Nephron (organoid): ENCODE results near the gene PPP4R2.
"Not testable (repeated sequence)": the region's sequence is repeated elsewhere in the genome, so short reads cannot be mapped to it uniquely, and the experiment has no call there.

Experiments used
- H3K27ac Mint-ChIP-seq, 3 experiments: 2 replicates each; pipeline ENCODE4 v1.8.0; 2020; ENCODE audit warnings: mixed read lengths in 3 of 3, mild to moderate bottlenecking in 2 of 3, moderate library complexity in 1 of 3
- H3K27me3 Mint-ChIP-seq: 2 replicates; pipeline ENCODE4 v1.8.0; 2021; ENCODE audit warnings: low read depth, mild to moderate bottlenecking, moderate library complexity, mixed read lengths
- H3K36me3 Mint-ChIP-seq: 2 replicates; pipeline ENCODE4 v1.8.0; 2020; ENCODE audit warnings: low read depth, mixed read lengths
- H3K4me1 Mint-ChIP-seq: 2 replicates; pipeline ENCODE4 v1.8.0; 2020; ENCODE audit warnings: mixed read lengths
- H3K4me3 Mint-ChIP-seq, 3 experiments: 2 replicates each; pipeline ENCODE4 v1.8.0; 2020; ENCODE audit warnings: mild to moderate bottlenecking in 3 of 3, mixed read lengths in 3 of 3, moderate library complexity in 2 of 3
- H3K9me3 Mint-ChIP-seq: 2 replicates; pipeline ENCODE4 v1.8.0; 2020; ENCODE audit warnings: mixed read lengths
- CTCF ChIP-seq, 3 experiments: fragments of 200-600 bp; sonication (generic); IDR thresholded peaks; one replicate each; pipeline ENCODE4 v1.5.0; 2021; ENCODE audit warnings: antibody characterized with exemption in 3 of 3; ENCODE audit not compliant: unreplicated experiment in 3 of 3

PPP4R2 gene

GRCh38 chr3:72995337-72995736 is 1.3 kb upstream of the PPP4R2 start:
- H3K36me3 Mint-ChIP-seq = peaks cover 17% of the 10 kb centered on the region
- no peak for TF ChIP-seq CTCF (IDR thresholded peaks at IDR 0.05; ENCODE audit: unreplicated experiment in 3 of 3)
- no peaks in the 10 kb centered on the region for H3K9me3 Mint-ChIP-seq
- H3K27ac Mint-ChIP-seq = peak overlapping the region; percentile 84 to 89 (median 88)
- peak overlapping the region; percentile 75 to 88 (median 85) for H3K4me3 Mint-ChIP-seq
- H3K27me3 Mint-ChIP-seq = peaks cover 3% of the 10 kb centered on the region
- H3K4me1 Mint-ChIP-seq = peaks cover 31% of the 10 kb centered on the region

GRCh38 chr3:72996121-72996472 is 514 bp upstream of the PPP4R2 start:
- Mint-ChIP-seq H3K27me3 (peaks cover 3% of the 10 kb centered on the region), H3K4me3 (peak overlapping the region; percentile 84 to 91 (median 88)), H3K4me1 (peaks cover 38% of the 10 kb centered on the region), H3K9me3 (no peaks in the 10 kb centered on the region), H3K36me3 (peaks cover 25% of the 10 kb centered on the region), H3K27ac (peak overlapping the region; percentile 84 to 90 (median 89))
- no peak for TF ChIP-seq CTCF (IDR thresholded peaks at IDR 0.05; ENCODE audit: unreplicated experiment in 3 of 3)

GRCh38 chr3:72997421-72997961 is 880 bp downstream of the PPP4R2 start:
- peak; percentile 36 to 64 (median 40) for TF ChIP-seq CTCF (IDR thresholded peaks at IDR 0.05; ENCODE audit: unreplicated experiment in 3 of 3)
- peaks cover 32% of the 10 kb centered on the region for H3K36me3 Mint-ChIP-seq
- peak overlapping the region; percentile 84 to 91 (median 88) for H3K4me3 Mint-ChIP-seq
- peaks cover 3% of the 10 kb centered on the region for H3K27me3 Mint-ChIP-seq
- peaks cover 39% of the 10 kb centered on the region for H3K4me1 Mint-ChIP-seq
- H3K9me3 Mint-ChIP-seq = no peaks in the 10 kb centered on the region
- H3K27ac Mint-ChIP-seq = peak overlapping the region; percentile 43 to 94 (median 89)

GRCh38 chr3:72998466-72998865 is 1.9 kb downstream of the PPP4R2 start:
- peak overlapping the region; percentile 36 to 77 (median 69) for H3K27ac Mint-ChIP-seq
- H3K4me1 Mint-ChIP-seq = peaks cover 45% of the 10 kb centered on the region
- peaks cover 39% of the 10 kb centered on the region for H3K36me3 Mint-ChIP-seq
- no peaks in the 10 kb centered on the region for H3K9me3 Mint-ChIP-seq
- H3K4me3 Mint-ChIP-seq = peak overlapping the region; percentile 82 to 91 (median 84)
- H3K27me3 Mint-ChIP-seq = peaks cover 3% of the 10 kb centered on the region
- TF ChIP-seq CTCF (IDR thresholded peaks at IDR 0.05; ENCODE audit: unreplicated experiment in 3 of 3) = no peak

GRCh38 chr3:72999951-73000350 is 3.3 kb downstream of the PPP4R2 start:
- H3K36me3 Mint-ChIP-seq = peaks cover 51% of the 10 kb centered on the region
- H3K9me3 Mint-ChIP-seq = no peaks in the 10 kb centered on the region
- H3K4me1 Mint-ChIP-seq = peaks cover 46% of the 10 kb centered on the region
- peaks cover 3% of the 10 kb centered on the region for H3K27me3 Mint-ChIP-seq
- H3K27ac Mint-ChIP-seq = peak overlapping the region in 1 of 3 experiments; percentile 43
- TF ChIP-seq CTCF (IDR thresholded peaks at IDR 0.05; ENCODE audit: unreplicated experiment in 3 of 3) = no peak
- peak overlapping the region; percentile 57 to 60 (median 60) for H3K4me3 Mint-ChIP-seq

- not testable (repeated sequence) for H3K9me3 Mint-ChIP-seq, H3K4me3 Mint-ChIP-seq, H3K27me3 Mint-ChIP-seq
- H3K27ac Mint-ChIP-seq = peak overlapping the region in 1 of 3 experiments; percentile 48
- peaks cover 46% of the 10 kb centered on the region for H3K4me1 Mint-ChIP-seq
- peaks cover 70% of the 10 kb centered on the region for H3K36me3 Mint-ChIP-seq
Measured at GRCh38 chr3:73003050-73003449, 6.4 kb downstream of the PPP4R2 start.
